Measurements from ENCODE around the gene PHB1.

Gene PHB1

DNA sequence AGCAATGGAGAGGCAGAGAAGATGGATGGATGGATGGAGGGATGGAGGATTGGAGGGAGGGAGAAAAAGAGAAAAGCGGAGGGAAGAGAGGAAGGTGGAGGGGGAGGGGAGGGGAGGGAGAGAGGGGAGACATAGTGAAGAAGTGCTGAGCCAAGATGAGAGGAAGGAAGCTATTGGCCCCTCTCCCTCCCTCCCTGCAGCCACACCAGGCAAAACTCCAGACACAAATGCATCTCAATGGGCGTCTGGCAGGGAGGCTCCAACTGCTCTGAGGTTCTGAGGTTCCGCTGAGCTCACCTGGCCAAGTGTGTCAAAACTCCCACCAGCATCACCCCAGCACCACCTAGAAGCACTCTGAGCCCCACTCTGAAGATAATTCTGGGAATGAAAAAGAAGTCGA is 26.9 kb upstream of the PHB1 start:
- DNase-seq (ENCODE audit: insufficient read length, low spot score): no peak
- TF ChIP-seq POU2F2 (IDR thresholded peaks at IDR 0.05; ENCODE audit: low read depth, low read length) (no peak), SPI1 (IDR thresholded peaks at IDR 0.05; ENCODE audit: low read depth, low read length) (no peak), PAX5 (IDR thresholded peaks at IDR 0.05; ENCODE audit: insufficient read depth, low read length, severe bottlenecking) (no peak), POLR2AphosphoS5 (IDR thresholded peaks at IDR 0.05; ENCODE audit: low read depth, low read length) (no peak), POLR2A (IDR thresholded peaks at IDR 0.05; ENCODE audit: low read depth, low read length) (no peak), TAF1 (IDR thresholded peaks at IDR 0.05; ENCODE audit: low read depth, low read length) (no peak)
- FAIRE-seq: no peak

DNA sequence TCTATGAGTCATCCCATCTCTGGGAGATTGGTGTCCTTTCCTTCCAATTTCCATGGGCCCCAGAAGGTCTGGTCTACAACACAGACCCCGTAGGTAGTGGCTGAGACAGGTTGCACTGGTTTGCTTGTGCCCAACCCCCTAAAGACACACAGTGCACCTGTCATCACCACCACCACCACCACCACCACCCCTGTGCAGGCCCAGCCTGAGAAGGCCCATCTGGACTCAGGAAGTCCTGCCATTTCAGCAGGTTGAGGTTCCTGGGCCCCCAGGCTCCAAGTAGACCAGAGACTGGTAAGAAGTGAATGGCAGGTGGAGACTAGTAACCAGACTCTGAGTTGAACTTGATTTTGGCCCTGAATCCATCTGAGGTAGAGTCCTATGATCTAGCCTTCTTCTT is 25.9 kb upstream of the PHB1 start:
- no peak for FAIRE-seq
- DNase-seq (ENCODE audit: insufficient read length, low spot score): no peak
- no peak for TF ChIP-seq PAX5 (IDR thresholded peaks at IDR 0.05; ENCODE audit: insufficient read depth, low read length, severe bottlenecking)
- TF ChIP-seq TAF1 (IDR thresholded peaks at IDR 0.05; ENCODE audit: low read depth, low read length): no peak
- TF ChIP-seq SPI1 (IDR thresholded peaks at IDR 0.05; ENCODE audit: low read depth, low read length): no peak
- no peak for TF ChIP-seq POU2F2 (IDR thresholded peaks at IDR 0.05; ENCODE audit: low read depth, low read length)
- TF ChIP-seq POLR2A (IDR thresholded peaks at IDR 0.05; ENCODE audit: low read depth, low read length): no peak
- TF ChIP-seq POLR2AphosphoS5 (IDR thresholded peaks at IDR 0.05; ENCODE audit: low read depth, low read length): no peak

DNA sequence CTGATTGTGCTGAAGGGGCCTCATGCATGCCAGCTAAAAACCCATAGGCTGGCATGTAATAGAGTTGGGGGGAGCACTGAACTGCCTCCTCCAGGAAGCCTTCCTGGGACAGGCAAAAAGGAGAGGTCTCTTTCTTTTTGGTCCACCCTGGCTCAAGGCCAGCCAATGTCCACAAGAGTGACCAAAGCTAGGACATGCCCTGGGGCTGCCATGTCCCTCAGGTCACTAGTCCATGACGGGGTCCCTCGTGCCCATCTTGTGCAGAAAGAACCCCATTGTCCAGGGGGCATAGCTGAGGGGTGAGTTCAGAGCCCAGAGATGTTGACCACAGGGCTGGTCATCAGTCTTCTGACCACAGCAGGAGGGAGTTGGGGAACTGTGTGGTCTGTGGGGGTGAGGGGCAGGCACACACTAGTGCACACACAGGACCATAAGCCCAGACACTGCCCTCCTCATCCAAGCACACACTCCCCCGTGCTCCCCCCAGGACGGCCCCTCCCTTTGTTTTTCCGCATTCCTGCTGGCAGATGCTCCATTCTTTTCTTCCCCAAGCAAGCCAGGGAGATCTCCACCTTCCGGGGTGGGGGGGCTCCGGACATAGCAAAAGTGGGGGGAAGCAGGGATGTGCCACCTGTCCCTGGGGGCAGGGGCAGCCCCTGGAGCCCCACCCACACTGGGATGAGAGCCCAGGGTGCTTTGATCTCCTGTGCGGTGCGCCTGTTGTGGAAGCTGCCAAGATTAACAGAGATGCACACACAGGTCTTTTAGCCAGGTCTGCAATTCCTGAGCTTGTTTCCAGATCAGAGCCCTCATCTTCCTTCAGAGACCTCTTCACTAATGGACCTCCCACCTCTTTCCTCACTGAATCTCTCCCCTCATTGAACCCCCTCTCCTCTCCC is 25.2 kb upstream of the PHB1 start:
- FAIRE-seq (no peak), DNase-seq (ENCODE audit: insufficient read length, low spot score) (no peak)
- TF ChIP-seq PAX5 (IDR thresholded peaks at IDR 0.05; ENCODE audit: insufficient read depth, low read length, severe bottlenecking): no peak
- no peak for TF ChIP-seq SPI1 (IDR thresholded peaks at IDR 0.05; ENCODE audit: low read depth, low read length)
- no peak for TF ChIP-seq TAF1 (IDR thresholded peaks at IDR 0.05; ENCODE audit: low read depth, low read length)
- no peak for TF ChIP-seq POLR2A (IDR thresholded peaks at IDR 0.05; ENCODE audit: low read depth, low read length)
- no peak for TF ChIP-seq POU2F2 (IDR thresholded peaks at IDR 0.05; ENCODE audit: low read depth, low read length)
- TF ChIP-seq POLR2AphosphoS5 (IDR thresholded peaks at IDR 0.05; ENCODE audit: low read depth, low read length): no peak

DNA sequence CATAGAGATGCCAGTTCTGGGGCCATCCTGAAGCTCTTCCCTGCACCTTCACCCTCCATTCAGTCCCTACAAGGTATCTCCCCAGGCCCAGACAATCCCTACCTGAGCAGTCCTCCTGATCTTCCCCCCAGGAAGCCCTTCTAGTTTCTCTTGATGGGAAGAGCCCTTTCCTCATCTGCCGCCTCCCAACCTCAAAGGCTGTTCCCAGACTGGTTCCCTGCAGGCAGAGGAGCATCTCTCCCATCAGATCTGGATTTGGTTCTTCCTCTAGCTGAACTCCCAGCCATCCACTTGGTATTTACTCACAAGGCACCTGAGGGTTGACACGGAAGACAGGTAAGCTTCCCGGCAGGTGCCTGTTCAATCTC is 24.6 kb upstream of the PHB1 start:
- TF ChIP-seq POLR2A (IDR thresholded peaks at IDR 0.05; ENCODE audit: low read depth, low read length) (no peak), PAX5 (IDR thresholded peaks at IDR 0.05; ENCODE audit: insufficient read depth, low read length, severe bottlenecking) (no peak), POLR2AphosphoS5 (IDR thresholded peaks at IDR 0.05; ENCODE audit: low read depth, low read length) (no peak), TAF1 (IDR thresholded peaks at IDR 0.05; ENCODE audit: low read depth, low read length) (no peak), SPI1 (IDR thresholded peaks at IDR 0.05; ENCODE audit: low read depth, low read length) (no peak), POU2F2 (IDR thresholded peaks at IDR 0.05; ENCODE audit: low read depth, low read length) (no peak)
- FAIRE-seq (no peak), DNase-seq (ENCODE audit: insufficient read length, low spot score) (no peak)

DNA sequence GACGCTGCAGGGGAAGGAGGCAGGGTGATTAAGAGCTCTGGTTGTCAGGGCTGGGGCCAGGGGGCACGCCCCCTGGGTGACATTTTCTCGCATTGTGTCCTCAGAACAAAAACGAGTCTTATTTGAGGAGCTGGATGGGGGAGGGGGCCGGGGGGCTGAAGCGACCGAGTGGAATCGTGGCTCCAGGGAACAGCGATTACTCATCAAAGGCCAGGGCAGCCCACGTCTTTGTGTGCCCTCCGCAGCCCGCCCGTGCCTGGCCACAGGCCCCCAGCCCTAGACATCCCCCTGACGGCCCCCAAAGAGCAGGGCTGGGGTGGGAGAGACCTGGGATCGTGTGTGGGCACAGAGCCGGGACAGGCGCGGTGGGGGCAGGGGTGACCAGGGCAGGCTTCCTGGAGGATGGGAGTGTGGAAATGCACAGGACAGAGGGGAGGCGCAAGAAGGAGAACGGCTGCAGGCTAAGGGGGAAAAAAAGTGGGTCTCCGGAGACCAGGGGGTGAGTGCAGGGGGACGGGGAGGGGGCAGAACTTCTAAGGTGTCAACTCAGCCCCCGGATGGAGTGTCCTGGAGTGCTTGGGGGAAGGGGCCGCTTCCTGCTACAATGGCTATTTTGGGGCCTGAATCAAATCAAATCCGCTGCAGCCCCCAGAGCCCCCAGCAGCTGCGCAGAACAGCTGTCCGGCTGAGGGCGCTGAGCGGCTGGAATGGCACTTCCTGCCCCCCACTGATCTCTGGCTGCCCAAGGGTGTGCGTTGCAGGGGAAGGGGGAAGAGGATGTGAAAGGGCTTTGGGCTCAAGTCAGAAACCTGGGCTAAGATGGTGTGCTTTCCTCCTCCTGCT is 24.0 kb upstream of the PHB1 start:
- DNase-seq (ENCODE audit: insufficient read length, low spot score) (no peak), FAIRE-seq (peak; percentile 55)
- no peak for TF ChIP-seq POLR2AphosphoS5 (IDR thresholded peaks at IDR 0.05; ENCODE audit: low read depth, low read length)
- peak; percentile 50; the same call in 1 of the 2 replicates for TF ChIP-seq SPI1 (IDR thresholded peaks at IDR 0.05; ENCODE audit: low read depth, low read length)

DNA sequence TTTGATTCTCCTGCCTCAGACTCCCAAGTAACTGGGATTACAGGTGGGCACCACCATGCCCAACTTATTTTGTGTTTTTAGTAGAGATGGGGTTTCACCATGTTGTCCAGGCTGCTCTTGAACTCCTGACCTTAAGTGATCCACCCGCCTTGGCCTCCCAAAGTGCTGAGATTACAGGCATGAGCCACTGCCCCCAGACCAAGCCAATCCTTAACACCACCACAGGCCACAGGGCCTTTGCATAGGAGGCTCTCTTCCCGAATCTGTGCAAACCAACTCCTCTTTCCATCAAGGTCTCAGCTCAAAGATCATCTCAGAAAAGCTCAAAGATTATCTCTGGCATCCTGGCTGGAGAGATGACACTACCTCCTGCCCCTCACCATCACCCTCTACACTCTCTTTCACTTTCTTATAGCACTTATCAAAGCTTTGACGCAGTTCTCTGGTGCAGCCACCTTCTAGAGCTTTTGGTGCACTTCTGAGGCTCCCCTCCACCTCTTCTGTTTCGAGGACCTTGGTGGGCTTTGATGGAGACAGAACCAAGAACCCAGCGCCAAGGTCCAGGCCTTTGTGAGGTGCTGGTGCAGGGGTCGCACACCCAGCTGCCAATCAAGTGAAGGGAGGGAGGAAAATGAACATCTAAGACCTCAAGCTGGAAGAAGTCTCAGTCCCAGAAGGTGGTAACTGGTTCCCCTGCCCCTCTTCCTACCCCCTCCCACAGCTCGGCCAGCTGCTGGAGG is 23.2 kb upstream of the PHB1 start:
- no peak for DNase-seq (ENCODE audit: insufficient read length, low spot score)

DNA sequence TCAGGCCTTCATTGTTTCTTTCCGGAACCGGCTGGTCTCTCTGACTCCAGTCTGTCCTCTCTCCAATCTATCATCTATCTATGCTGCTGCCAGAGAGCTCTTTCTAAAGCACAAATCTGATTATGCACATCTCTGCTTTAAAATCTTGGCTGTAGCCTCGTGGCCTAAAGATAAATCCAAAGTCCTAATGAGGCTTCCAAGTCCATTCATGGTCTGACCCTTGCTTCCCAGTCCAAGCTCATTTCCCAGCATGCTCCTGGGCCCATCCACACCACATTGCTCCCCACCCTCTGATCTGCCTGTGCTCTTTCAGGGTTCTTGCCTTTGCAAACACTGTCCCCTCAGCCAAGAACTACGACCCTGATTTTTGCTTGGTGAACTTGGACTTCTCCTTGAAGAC is 21.5 kb upstream of the PHB1 start:
- DNase-seq (ENCODE audit: insufficient read length, low spot score): no peak
- TF ChIP-seq TAF1 (IDR thresholded peaks at IDR 0.05; ENCODE audit: low read depth, low read length): no peak
- TF ChIP-seq POLR2AphosphoS5 (IDR thresholded peaks at IDR 0.05; ENCODE audit: low read depth, low read length): no peak
- no peak for TF ChIP-seq SPI1 (IDR thresholded peaks at IDR 0.05; ENCODE audit: low read depth, low read length)
- no peak for TF ChIP-seq PAX5 (IDR thresholded peaks at IDR 0.05; ENCODE audit: insufficient read depth, low read length, severe bottlenecking)
- no peak for TF ChIP-seq POLR2A (IDR thresholded peaks at IDR 0.05; ENCODE audit: low read depth, low read length)
- TF ChIP-seq POU2F2 (IDR thresholded peaks at IDR 0.05; ENCODE audit: low read depth, low read length): no peak
- no peak for FAIRE-seq

More for the DNA sequence above, 23.2 kb upstream of the PHB1 start:
- TF ChIP-seq SPI1 (IDR thresholded peaks at IDR 0.05; ENCODE audit: low read depth, low read length) (no peak), PAX5 (IDR thresholded peaks at IDR 0.05; ENCODE audit: insufficient read depth, low read length, severe bottlenecking) (no peak), TAF1 (IDR thresholded peaks at IDR 0.05; ENCODE audit: low read depth, low read length) (no peak), POLR2AphosphoS5 (IDR thresholded peaks at IDR 0.05; ENCODE audit: low read depth, low read length) (no peak), POU2F2 (IDR thresholded peaks at IDR 0.05; ENCODE audit: low read depth, low read length) (no peak), POLR2A (IDR thresholded peaks at IDR 0.05; ENCODE audit: low read depth, low read length) (no peak)
- no peak for FAIRE-seq

DNA sequence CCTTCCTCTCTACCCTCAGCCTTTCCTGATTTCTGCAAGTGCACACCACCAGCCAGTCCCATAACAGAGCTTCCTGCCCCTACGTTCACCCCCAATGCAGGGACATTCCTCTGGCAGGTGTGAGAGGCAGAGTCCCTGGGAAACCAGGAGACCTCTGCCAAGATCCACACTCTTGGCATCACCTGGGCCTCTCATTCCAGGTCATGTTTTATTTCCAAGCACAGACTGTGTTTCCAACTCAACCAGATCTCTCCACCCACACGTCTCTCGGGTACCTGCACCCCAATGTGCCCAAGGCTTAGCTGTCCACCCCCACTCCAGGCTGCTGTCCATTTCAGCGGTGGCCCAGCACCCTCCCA is 21.0 kb upstream of the PHB1 start:
- FAIRE-seq: no peak

More for the DNA sequence above, 21.0 kb upstream of the PHB1 start:
- TF ChIP-seq POU2F2 (IDR thresholded peaks at IDR 0.05; ENCODE audit: low read depth, low read length) (no peak), POLR2A (IDR thresholded peaks at IDR 0.05; ENCODE audit: low read depth, low read length) (no peak), TAF1 (IDR thresholded peaks at IDR 0.05; ENCODE audit: low read depth, low read length) (no peak), POLR2AphosphoS5 (IDR thresholded peaks at IDR 0.05; ENCODE audit: low read depth, low read length) (no peak), PAX5 (IDR thresholded peaks at IDR 0.05; ENCODE audit: insufficient read depth, low read length, severe bottlenecking) (no peak), SPI1 (IDR thresholded peaks at IDR 0.05; ENCODE audit: low read depth, low read length) (no peak)
- no peak for DNase-seq (ENCODE audit: insufficient read length, low spot score)
